Measurements from ENCODE around the gene RGS7.
"Not testable (repeated sequence)": the region's sequence is repeated elsewhere in the genome, so short reads cannot be mapped to it uniquely, and the experiment has no call there.

DNA sequence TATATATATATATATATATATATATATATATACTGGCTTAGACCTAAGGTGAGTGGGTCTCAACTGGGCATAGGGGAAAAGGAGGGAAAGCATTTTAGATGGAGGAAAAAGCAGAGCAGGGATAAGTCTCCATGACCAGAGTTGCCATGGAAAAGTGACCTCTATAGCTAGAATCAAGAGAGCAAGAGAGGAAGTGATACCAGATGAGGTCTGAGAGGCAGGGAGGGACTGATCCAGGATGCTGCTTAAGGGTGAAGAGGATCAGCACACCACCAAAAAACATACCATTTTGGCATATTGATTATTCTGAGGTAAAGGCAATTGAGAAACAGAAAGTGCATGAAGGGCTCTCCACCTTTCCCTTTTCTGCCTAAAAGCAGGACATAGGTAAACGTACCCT, 267.9 kb downstream of the RGS7 start:
- TF ChIP-seq YBX1 (IDR thresholded peaks at IDR 0.05); ZNF274 (IDR thresholded peaks at IDR 0.05; ENCODE audit: insufficient read depth, insufficient read length); EZH2 (IDR thresholded peaks at IDR 0.05; ENCODE audit: borderline replicate concordance, control insufficient read depth, low read depth, low read length); FOXM1 (IDR thresholded peaks at IDR 0.05; ENCODE audit: low read depth, low read length); ZNF24 (IDR thresholded peaks at IDR 0.05); HDAC6 (IDR thresholded peaks at IDR 0.05; ENCODE audit: unreplicated experiment); RCOR1 (conservative IDR thresholded peaks at IDR 0.05; ENCODE audit: low read depth, low read length); CEBPB (IDR thresholded peaks at IDR 0.05; ENCODE audit: borderline replicate concordance in 1 of 2, low read depth in 2 of 2, low read length in 2 of 2): not testable (repeated sequence)
- TF ChIP-seq, protein P1, sequence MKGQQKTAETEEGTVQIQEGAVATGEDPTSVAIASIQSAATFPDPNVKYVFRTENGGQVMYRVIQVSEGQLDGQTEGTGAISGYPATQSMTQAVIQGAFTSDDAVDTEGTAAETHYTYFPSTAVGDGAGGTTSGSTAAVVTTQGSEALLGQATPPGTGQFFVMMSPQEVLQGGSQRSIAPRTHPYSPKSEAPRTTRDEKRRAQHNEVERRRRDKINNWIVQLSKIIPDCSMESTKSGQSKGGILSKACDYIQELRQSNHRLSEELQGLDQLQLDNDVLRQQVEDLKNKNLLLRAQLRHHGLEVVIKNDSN (IDR thresholded peaks at IDR 0.05; ENCODE audit: borderline replicate concordance, extremely low read length, insufficient read depth, low read depth, low read length) = not testable (repeated sequence)
- TF ChIP-seq, protein P2, sequence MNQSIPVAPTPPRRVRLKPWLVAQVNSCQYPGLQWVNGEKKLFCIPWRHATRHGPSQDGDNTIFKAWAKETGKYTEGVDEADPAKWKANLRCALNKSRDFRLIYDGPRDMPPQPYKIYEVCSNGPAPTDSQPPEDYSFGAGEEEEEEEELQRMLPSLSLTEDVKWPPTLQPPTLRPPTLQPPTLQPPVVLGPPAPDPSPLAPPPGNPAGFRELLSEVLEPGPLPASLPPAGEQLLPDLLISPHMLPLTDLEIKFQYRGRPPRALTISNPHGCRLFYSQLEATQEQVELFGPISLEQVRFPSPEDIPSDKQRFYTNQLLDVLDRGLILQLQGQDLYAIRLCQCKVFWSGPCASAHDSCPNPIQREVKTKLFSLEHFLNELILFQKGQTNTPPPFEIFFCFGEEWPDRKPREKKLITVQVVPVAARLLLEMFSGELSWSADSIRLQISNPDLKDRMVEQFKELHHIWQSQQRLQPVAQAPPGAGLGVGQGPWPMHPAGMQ (IDR thresholded peaks at IDR 0.05; ENCODE audit: borderline replicate concordance) = not testable (repeated sequence)
- TF ChIP-seq, protein P3, sequence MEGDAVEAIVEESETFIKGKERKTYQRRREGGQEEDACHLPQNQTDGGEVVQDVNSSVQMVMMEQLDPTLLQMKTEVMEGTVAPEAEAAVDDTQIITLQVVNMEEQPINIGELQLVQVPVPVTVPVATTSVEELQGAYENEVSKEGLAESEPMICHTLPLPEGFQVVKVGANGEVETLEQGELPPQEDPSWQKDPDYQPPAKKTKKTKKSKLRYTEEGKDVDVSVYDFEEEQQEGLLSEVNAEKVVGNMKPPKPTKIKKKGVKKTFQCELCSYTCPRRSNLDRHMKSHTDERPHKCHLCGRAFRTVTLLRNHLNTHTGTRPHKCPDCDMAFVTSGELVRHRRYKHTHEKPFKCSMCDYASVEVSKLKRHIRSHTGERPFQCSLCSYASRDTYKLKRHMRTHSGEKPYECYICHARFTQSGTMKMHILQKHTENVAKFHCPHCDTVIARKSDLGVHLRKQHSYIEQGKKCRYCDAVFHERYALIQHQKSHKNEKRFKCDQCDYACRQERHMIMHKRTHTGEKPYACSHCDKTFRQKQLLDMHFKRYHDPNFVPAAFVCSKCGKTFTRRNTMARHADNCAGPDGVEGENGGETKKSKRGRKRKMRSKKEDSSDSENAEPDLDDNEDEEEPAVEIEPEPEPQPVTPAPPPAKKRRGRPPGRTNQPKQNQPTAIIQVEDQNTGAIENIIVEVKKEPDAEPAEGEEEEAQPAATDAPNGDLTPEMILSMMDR (IDR thresholded peaks at IDR 0.05 in 2 of 3, conservative IDR thresholded peaks at IDR 0.05 in 1 of 3; ENCODE audit: control insufficient read depth in 2 of 3, extremely low read depth in 1 of 3, insufficient read depth in 1 of 3, low read depth in 3 of 3, low read length in 3 of 3) = not testable (repeated sequence)
- TF ChIP-seq, protein P4, sequence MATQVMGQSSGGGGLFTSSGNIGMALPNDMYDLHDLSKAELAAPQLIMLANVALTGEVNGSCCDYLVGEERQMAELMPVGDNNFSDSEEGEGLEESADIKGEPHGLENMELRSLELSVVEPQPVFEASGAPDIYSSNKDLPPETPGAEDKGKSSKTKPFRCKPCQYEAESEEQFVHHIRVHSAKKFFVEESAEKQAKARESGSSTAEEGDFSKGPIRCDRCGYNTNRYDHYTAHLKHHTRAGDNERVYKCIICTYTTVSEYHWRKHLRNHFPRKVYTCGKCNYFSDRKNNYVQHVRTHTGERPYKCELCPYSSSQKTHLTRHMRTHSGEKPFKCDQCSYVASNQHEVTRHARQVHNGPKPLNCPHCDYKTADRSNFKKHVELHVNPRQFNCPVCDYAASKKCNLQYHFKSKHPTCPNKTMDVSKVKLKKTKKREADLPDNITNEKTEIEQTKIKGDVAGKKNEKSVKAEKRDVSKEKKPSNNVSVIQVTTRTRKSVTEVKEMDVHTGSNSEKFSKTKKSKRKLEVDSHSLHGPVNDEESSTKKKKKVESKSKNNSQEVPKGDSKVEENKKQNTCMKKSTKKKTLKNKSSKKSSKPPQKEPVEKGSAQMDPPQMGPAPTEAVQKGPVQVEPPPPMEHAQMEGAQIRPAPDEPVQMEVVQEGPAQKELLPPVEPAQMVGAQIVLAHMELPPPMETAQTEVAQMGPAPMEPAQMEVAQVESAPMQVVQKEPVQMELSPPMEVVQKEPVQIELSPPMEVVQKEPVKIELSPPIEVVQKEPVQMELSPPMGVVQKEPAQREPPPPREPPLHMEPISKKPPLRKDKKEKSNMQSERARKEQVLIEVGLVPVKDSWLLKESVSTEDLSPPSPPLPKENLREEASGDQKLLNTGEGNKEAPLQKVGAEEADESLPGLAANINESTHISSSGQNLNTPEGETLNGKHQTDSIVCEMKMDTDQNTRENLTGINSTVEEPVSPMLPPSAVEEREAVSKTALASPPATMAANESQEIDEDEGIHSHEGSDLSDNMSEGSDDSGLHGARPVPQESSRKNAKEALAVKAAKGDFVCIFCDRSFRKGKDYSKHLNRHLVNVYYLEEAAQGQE (IDR thresholded peaks at IDR 0.05; ENCODE audit: low read depth, low read length) = not testable (repeated sequence)
- TF ChIP-seq, protein P5, sequence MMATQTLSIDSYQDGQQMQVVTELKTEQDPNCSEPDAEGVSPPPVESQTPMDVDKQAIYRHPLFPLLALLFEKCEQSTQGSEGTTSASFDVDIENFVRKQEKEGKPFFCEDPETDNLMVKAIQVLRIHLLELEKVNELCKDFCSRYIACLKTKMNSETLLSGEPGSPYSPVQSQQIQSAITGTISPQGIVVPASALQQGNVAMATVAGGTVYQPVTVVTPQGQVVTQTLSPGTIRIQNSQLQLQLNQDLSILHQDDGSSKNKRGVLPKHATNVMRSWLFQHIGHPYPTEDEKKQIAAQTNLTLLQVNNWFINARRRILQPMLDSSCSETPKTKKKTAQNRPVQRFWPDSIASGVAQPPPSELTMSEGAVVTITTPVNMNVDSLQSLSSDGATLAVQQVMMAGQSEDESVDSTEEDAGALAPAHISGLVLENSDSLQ (IDR thresholded peaks at IDR 0.05) = not testable (repeated sequence)
- TF ChIP-seq, protein P6, sequence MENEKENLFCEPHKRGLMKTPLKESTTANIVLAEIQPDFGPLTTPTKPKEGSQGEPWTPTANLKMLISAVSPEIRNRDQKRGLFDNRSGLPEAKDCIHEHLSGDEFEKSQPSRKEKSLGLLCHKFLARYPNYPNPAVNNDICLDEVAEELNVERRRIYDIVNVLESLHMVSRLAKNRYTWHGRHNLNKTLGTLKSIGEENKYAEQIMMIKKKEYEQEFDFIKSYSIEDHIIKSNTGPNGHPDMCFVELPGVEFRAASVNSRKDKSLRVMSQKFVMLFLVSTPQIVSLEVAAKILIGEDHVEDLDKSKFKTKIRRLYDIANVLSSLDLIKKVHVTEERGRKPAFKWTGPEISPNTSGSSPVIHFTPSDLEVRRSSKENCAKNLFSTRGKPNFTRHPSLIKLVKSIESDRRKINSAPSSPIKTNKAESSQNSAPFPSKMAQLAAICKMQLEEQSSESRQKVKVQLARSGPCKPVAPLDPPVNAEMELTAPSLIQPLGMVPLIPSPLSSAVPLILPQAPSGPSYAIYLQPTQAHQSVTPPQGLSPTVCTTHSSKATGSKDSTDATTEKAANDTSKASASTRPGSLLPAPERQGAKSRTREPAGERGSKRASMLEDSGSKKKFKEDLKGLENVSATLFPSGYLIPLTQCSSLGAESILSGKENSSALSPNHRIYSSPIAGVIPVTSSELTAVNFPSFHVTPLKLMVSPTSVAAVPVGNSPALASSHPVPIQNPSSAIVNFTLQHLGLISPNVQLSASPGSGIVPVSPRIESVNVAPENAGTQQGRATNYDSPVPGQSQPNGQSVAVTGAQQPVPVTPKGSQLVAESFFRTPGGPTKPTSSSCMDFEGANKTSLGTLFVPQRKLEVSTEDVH (IDR thresholded peaks at IDR 0.05; ENCODE audit: low read depth, partially characterized antibody) = not testable (repeated sequence)

All from GM12878 (cell line).